ENCODE data around the gene GATA6.
"Not testable (repeated sequence)": the region's sequence is repeated elsewhere in the genome, so short reads cannot be mapped to it uniquely, and the experiment has no call there.

GATA6 gene

DNA sequence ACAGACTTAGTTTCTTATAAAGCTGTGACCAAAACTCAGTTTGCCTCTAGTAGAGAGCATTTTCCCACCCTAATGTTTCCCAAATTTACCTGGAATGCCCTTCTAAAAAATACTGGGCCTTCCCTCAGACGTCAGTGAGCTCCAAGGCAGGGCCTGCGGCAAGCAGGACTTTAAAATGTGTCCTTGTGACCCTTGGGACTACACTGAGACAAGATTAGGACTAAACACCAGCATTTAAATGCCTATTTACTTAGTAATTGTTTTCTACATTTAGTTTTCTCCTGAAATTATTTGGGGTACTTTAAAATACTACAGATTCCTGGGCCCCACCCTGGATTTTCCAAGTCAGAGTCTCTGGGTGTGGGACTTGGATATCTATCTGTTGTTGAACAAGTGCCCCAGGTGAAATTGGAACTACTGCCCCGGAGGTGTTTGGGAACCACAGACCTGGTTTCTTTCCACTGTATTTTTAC, 14.3 kb downstream of the GATA6 start:
- no peak for DNase-seq

DNA sequence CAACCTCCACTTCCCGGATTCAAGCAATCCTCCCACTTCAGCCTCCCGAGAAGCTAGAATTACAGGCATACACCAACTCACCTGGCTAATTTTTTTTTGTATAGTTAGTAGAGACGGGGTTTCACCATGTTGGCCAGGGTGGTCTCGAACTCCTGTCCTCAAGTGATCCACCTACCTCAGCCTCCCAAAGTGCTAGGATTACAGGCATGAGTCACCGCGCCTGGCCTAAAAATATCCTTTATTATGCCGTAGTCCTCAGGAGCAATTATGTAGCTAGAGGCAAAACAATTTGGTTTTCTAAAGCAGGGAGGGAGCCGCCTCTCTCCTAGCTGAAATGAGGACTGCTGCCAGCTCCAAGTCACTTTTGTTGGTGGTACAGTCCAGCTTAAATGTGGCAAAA, 15.2 kb downstream of the GATA6 start:
- DNase-seq = not testable (repeated sequence)

DNA sequence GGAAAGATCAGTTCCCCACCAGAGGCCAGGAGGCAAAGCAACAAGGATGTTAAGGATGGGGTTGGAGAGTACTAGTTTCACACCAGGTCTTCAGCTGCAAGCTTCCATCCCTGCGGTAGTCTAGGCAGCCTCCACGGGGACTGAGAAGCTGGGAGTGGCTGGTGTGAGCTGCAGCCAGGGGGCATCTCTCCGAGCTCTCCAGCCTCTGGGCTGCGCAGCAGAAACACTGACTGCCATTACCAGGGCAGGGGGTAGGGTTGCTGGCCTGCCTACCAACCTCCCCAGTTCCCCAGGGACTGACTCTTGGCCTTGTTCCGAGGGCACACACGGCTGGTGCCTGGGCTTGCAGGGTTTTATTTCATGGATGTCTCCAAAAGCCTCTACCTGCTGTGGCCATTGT, 15.9 kb downstream of the GATA6 start:
- DNase-seq = no peak

DNA sequence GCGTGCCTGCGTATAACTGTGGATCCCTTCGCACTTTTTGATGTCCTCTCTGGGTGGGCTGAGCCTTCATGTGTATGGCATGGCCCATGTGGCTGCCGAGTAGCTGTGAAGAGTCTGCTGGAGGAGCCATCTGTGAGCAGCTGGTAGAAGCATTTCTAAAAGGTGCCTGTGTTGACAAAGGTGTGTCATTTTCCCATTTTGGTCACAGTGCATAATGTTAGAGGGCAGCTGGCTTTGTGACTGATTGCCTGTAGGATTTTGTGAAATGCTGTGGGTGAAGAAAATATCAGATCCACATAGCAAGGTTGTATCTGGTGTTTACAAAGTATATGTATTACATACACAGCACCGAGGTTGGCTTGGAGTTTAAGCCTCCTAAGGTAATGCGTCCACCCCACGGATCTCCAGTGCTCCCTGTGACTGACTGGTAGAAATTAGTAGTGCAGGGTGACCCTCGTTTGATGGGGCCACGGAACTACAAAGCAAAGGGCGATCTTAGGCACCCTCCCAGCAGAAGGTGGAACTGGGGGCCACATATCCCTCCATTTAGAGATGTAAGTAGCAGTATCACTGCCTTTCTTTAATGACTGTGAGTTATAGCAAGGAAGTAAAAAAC, 16.5 kb downstream of the GATA6 start:
- no peak for DNase-seq

DNA sequence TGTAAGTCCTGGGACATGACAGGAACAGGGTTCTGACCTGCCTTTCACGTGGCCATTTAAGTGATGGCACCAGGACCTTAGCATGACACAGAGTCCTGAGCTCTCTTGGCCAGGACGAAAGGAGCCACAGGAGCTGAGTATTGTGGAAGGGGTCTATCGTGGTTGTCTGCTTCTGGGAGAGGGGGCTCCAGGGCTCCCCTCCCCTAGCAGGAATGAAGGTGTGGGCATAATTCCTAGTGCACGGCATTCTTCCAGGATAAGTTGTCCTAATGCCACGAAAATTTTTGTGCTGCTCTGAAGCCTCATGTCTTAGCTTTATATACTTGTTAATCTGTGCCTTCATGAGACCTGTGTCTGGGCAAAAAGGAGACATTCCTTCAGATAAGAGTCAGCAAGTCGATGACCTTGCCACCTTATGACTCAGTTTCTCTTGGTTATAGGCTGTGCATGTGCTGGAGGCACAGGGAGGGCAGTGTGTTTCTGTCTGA, 17.1 kb downstream of the GATA6 start:
- DNase-seq = no peak

DNA sequence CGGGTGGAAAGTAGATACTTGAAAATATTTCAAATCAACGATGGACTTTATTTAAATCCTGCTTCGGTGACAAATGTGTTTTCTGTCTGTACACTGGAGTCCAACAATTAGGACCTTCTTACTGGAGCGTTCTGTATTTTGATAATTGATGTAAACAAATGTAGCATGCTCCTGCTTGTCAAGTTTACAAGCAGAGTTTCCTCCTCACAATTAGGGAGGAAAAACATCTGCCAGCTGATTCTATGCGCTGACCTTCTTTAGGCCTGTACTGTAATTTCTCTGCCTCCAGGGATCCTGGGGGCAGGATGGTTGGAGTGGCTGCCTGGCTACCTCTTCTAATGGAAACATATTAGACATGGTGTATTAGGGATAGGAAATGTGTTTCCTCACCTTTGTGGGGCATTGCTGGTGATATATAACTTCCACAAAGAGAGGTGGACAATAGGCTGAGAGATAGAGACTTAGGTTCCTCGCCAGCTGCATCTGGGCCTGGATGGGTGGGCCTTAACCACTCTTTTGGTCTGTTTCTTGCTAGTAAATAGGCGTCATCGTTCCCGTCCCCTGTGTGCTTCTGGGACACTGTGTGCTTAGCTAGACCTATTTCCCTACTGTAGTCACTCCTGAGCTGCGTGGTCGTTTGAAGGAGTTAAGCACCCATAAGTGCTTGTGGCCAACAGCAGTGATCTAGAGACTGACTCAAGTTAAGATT, 19.3 kb downstream of the GATA6 start:
- DNase-seq = no peak

DNA sequence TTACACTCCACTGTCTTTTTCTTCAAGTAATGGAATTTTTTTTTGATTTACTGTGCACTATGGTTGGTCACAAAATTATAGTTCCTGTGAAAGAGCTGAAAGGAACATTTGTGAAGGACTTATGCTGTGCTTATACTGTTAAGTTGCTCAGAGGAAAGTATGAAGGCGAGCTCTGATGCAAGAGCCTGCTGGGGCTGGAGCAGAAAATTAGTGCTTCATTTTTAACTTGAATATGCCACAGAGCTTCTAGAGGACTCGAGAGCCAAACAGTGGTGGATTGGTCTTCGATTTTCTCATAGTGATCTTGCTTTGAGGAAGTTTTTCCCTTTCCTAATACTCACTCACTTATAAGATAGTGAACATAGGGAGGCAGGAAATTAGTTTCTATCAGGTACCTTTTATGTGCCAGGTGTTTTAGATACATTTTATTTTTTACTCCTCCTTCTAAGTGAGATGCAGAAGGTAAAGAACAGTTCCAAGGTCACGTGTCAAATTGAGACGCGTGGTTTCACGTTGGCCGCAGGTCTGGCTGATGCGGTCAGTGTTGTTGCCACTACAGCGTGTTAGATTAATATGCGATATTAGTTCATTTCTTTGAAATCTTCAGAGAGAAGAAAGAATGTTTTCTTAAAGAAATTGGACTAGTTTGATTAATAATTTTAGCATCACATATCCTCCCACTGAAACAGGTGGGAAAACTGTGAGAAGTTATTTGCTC, 20.2 kb downstream of the GATA6 start:
- no peak for DNase-seq

DNA sequence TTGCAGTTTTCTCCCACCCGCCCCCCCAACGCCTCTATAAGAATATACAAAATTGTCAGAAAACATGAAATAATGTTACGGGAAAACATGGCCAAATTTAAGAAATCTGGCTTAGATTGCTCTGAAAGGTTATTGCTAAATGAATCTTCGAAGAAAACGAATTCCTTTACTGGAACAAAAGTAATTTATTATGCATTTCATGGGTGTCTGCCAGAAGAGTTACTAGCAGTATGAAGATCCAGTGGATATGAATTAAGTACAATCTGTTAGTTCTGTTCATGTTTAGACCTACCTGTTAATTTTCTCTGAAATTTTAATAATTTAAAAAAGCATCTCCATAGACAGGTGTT, 21.9 kb downstream of the GATA6 start:
- no peak for DNase-seq

DNA sequence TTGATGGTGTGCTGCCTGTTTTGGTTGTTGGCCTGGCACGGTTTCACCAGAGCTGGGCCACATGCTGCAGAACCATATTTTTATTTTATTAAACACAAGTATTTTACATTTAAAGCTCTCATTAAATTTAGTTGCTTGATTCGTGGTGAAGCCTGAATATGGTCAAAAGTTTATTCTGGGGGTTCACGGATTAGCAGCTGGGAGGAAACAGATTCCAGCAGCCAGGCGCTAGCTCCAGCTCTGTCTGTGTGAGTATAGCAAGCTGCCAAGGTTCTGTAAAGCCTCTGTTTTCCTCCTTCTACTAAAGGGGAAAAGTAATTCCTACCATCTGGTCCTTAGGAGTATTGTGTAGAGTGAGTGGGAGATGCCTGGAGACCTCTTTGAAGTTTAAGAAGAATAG, 22.5 kb downstream of the GATA6 start:
- DNase-seq = no peak

DNA sequence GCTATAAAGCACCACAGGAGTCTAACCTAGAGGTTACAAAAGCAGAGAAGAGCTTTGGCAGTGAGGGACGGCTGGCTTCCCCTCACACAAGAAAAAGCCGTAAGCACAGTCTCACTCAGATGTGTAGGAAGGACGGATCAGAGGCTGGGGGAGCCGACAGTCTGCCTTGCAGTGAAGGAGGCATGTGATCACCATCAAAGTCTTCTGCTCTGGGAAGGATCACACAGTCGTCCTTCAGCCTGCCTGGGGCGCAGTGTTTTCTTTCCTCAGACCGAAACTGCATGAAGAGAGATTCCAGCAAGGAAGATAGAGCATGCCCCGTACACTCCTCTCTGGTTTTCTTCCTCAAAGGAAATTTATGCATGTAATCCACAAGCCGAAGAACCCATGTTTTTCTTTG, 24.1 kb downstream of the GATA6 start:
- DNase-seq = no peak

DNA sequence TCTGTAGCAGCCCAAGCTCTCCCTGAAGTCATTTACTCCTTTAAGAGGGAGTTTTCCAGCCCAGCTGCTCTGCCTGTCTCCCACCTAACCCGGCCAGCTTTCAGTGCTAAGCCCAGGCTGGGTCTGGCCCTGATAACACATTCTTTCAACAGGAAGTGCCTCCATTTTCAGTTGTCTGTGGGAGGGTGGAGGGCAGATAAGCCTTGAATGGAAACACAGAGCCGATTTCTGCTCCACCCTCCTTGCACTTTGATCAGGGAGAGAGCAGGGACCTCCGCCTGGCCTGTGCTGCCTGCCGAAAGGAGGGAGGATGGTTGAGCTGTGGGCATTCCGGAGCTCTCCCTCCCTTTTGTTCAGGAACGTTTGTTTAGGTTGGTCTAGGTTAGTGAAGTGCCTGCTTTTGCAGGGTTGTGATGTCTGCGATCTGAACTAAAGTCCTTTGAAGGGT, 24.8 kb downstream of the GATA6 start:
- peak; percentile 91 for DNase-seq

DNA sequence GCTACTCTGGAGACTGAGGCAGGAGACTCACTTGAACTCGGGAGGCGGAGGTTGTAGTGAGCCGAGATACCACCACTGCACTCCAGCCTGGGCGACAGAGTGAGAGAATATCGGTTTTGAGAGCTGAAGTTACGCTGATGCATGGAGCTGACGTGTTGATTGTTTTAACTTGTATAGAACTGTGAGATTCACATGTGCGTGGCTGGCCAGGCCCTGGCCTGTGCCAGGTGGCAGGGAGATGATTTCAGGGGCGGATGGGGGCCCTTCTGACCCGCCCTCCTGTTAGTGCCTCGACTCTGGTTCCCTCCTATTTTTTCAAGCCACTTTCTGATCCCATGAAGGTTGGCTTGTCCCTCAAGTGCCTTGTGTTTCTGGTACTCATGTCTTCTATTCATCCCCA, 25.7 kb downstream of the GATA6 start:
- no peak for DNase-seq

DNA sequence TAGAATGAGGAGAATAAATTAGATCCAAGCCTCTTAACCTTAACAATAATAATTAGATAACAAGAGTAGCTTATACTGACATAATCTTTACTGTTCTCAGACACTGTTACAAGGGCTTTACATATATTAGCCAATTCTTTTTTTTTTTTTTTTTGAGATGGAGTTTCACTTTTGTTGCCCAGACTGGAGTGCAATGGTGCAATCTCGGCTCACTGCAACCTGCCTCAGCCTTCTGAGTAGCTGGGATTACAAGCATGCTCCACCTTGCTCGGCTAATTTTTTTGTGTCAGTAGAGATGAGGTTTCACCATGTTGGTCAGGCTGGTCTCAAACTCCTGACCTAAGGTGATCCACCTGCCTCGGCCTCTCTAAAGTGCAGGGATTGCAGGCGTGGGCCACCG, 27.6 kb downstream of the GATA6 start:
- DNase-seq = not testable (repeated sequence)

DNA sequence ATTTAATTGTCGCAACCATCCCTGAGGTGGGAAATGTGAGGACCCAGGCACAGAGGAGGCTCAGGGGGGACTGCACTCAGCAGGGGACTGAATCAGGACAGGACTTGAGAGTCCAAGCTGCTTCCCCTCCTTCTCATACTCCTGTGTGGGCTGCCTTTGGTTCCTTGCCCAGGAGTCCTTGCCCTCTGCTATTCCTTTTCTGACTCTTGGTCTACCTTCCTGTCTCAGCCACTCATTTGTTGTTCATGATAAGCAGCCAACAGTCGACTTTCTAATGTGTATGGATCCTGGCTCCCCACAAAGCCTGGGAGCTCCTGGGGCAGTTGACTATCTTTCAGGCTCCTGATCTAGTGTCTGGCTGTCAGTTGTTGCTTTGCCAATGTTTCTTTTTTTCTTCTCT, 28.3 kb downstream of the GATA6 start:
- no peak for DNase-seq

DNA sequence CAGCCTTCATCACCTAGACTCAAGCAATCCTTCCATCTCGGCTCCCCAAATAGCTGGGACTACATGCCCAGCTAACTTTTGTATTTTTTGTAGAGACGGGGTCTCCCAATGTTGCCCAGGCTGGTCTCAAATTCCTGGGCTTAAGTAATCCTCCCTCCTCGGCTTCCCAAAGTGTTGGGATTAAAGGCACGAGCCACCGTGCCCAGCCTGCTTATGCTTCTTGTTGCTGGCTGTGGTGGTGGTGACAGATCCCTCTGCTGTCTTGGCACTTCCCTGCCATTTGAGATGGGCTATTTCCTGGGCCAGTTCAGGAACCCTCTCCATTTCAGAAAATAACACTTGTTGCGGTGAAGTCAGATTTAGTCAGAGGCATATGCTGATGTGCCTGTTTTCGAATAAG, 28.8 kb downstream of the GATA6 start:
- no peak for DNase-seq

DNA sequence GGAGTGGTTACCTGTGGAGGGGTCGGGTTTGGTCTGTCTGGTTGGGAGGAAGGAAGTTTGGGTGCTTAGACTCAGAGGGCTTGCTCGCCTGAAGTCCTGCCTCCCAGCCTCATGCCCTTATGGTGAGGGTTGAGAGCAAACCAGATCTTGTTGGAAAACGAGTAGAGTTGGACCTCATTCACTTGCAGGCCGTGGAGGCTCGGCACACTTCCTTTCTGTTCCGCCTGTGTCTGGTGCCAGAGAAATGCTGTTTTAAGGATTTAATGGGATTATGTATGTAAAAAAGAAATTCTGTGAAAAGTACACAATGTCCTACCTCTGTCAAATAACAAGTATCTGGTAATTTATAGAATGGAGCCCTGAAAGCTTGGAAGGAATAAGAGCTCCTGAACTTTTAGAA, 29.6 kb downstream of the GATA6 start:
- DNase-seq = no peak

DNA sequence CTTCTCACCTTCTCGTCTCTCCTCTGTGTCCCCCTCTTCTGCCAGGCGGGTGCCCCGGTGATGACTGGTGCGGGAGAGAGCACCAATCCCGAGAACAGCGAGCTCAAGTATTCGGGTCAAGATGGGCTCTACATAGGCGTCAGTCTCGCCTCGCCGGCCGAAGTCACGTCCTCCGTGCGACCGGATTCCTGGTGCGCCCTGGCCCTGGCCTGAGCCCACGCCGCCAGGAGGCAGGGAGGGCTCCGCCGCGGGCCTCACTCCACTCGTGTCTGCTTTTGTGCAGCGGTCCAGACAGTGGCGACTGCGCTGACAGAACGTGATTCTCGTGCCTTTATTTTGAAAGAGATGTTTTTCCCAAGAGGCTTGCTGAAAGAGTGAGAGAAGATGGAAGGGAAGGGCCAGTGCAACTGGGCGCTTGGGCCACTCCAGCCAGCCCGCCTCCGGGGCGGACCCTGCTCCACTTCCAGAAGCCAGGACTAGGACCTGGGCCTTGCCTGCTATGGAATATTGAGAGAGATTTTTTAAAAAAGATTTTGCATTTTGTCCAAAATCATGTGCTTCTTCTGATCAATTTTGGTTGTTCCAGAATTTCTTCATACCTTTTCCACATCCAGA, 31.3 kb downstream of the GATA6 start:
- no peak for DNase-seq

DNA sequence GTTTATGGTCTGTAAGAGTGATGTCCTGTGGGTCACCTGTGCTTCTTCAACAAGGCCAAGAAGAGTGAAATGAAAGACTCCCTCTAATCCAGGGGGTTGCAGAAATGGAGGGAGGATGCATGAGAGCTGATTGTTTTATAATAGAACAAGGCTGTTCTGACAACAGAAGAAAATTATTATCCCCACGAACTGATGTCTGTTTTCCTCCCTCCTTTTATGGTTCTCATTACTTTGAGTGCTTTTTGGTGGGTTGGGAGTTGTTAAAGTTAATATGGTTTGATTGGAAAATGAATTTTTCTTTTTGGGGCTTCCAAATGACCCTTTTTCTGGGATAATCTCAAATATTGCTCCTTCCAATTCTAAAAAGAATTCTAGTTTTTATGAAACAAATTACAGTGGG, 33.6 kb downstream of the GATA6 start:
- no peak for DNase-seq

DNA sequence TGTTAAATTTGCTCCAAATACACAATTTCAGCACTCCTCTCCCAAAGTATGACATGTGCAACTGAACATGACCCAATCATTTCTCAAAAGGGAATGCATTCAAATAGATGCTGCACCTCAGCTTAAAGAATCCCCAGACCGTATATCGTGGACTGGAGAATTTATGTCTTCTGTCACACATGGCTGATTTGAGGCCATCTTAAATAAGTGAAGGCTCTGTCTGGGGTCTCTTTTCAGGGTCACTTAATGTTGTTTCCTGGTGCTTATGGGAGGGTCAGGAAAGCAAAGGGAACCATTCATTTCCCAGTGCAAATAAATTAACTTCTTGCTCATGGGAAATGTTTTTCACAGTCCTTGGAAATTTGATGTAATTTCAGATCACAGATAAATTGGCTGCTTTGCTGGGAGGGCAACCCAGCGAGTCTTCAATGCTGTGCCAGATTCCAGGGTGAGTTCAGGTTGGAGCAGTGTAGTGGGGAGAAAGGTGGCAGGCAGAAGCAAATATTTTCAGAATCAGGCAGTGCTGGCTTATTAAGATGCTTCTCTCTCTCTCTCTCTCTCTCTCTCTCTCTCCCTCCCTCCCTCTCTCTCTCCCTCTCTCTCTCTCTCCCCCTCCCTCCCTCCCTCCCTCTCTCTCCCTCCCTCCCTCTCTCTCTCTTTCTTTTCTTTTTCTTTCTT, 34.3 kb downstream of the GATA6 start:
- no peak for DNase-seq

DNA sequence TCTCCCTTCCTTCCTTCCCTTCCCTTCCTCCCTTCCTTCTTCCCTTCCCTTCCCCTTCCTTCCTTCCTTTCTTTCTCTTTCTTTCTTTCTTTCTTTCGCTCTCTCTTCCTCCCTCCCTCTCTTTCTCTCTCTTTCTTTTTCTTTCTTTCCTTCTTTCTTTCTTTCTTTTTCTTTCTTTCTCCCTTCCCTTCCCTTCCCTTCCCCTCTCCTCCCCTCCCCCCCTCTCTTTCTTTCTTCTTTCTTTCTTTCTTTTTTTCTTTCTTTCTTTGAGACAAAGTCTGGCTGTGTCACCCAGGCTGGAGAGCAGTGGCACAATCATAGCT, 34.8 kb downstream of the GATA6 start:
- no peak for DNase-seq

DNA sequence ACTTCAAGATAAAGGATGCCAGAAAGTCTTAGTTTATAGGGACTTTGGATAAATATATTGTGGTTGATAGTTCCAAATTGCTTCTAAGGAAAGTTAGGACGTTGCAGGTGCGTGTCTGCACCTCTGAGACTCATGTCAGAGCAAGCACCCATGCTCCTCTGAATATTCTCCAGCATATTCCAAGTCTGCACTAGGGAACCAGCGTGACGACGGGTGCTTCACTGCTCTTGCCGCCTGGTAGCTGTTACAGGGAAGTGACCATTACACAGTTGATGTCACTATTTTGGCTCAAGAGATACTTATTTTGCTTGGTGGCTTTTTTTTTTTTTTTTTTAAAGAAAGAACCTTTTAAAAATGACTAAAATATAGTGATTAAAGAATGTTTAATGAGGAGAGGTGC, 35.6 kb downstream of the GATA6 start:
- no peak for DNase-seq

DNA sequence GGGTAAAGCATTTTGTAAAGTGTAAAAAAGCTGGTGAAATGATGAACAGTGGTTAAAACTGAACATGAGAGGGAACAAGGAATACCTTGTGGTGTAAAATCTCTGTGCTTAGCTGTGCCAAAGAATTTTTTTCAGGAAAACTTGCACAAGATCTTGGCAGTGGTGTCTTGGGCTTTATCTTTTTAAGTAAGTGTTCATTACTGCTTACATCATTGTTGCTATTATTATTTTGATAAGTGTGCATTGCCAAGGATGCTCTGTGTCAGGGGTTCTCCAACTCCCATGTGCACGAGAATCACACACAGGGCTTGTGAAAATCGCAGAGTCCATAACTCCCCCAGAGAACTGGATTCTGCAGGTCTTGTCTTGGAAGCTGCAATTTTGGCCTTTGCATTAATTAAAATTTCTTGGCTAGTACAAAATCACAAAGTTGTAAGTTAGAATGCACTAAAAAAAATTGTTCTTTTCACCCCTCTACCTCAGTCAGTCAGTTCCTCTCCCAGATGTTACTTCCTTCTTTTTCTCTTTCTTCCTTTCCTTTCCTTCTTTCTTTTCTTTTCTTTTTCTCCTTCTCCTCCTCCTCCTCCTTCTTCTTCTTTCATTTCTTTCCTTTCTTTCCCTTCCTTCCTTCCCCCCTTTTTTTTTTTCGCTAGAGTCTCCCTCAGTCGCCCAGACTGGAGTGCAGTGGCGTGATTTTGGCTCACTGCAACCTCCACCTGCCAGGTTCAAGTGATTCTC, 37.8 kb downstream of the GATA6 start:
- peak; percentile 91 for DNase-seq
